Sigmoid colon (tissue), 4 donors: ENCODE measurements around the gene RASA2.

ENCODE experiments used
- CTCF ChIP-seq, 4 experiments: fragments of 450-650 bp in 3 of 4; fragments of 200-600 bp in 1 of 4; IDR thresholded peaks; one replicate each; pipeline ENCODE4 v1.5.1; 2016 to 2019; ENCODE audit warnings: antibody characterized with exemption in 4 of 4, mild to moderate bottlenecking in 3 of 4, moderate library complexity in 2 of 4
- EP300 ChIP-seq, 4 donors: sonication (generic); formaldehyde crosslinking; IDR thresholded peaks; one replicate each; pipeline ENCODE4 v1.6.1; 2017; ENCODE audit warnings: antibody characterized with exemption in 4 of 4
- POLR2A ChIP-seq, 2 donors: fragments of 450-650 bp; IDR thresholded peaks; one replicate each; pipeline ENCODE4 v1.6.1; 2016; ENCODE audit warnings: antibody characterized with exemption in 2 of 2, mild to moderate bottlenecking in 2 of 2, moderate library complexity in 2 of 2
- POLR2AphosphoS5 ChIP-seq, 4 donors: sonication (generic); formaldehyde crosslinking; IDR thresholded peaks; one replicate each; pipeline ENCODE4 v1.6.1; 2017; ENCODE audit warnings: antibody characterized with exemption in 4 of 4

- TF ChIP-seq POLR2A (IDR thresholded peaks at IDR 0.05), result no peak
- no peak for TF ChIP-seq CTCF (IDR thresholded peaks at IDR 0.05)
- no peak for TF ChIP-seq EP300 (IDR thresholded peaks at IDR 0.05)
- TF ChIP-seq POLR2AphosphoS5 (IDR thresholded peaks at IDR 0.05), result no peak
Measured at GRCh38 chr3:141493184-141493583, 6.4 kb downstream of the RASA2 start.
